ENCODE data around the gene TEKTIP1.

TEKTIP1 gene

DNA sequence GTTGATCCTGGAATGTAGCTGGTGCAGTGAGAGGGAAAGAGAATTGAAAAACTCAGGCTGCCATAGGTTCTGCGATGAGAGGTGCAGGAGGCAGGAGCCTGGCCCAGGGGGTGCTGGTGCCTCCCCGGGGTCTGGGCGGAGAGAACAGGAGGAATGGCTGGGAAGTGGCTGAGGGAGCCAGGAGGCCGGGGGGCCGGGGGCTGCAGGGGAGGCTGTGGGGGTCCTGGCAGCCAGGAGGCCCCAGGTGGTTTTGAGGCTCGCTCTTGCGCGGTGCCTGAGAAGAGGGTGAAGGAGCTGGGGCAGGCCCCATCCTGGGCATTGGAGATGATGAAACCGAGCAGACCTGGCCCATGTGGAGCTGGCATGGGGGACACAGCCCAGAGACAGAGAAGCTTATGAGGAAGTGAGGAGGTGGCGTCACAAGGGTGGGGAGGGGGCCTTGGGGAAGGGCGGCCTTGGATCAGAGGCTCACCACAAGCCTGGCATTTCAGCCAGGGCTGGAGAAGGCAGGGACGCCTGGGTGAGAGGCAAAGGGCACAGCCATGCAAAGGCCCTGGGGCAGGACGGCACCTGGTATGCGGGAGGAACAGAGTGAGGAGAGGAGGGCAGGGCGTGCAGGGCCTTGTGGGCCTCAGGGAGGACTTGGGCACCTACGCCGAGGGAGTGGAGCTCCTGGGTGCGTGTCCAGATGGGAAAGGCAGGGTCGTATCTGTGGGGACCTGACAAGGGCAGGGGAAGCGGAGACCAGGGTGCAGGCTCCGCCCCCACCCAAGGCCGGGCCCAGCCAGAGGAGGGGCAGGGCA lies 1.3 kb upstream of the TEKTIP1 start:
- DNase-seq (ENCODE audit: low read depth): no peak

DNA sequence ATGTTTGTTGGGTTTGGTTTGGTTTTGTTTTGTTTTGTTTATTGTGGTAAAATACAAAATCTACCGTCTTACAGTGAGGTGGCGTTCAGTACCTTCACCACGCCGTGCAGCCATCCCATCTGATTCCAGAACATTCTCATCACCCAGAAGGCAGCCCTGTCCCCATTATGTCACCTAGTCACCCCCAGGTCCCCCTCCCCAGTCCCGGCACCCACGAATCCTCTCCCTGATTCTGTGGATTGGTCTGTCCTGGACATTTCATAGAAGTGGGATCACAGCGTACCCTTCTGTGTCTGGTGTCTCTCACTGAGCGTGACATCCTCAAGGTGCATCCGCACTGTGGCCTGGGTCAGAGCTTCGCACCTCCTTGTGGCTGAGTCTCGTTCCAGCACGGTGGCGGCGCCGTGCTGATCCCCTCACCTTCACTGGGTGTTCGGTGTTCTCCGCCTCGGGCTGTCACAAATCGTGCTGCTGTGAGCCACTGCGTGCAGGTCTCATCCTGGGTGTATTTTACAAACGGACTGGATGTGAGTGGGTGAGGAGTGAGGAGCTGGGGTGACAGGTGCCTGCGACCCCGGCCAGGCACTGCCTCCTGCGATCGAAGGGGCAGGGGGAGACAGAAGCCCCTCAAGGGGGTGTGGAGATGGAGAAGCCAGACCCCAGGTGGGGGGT lies 580 bp upstream of the TEKTIP1 start:
- DNase-seq (ENCODE audit: low read depth): no peak

DNA sequence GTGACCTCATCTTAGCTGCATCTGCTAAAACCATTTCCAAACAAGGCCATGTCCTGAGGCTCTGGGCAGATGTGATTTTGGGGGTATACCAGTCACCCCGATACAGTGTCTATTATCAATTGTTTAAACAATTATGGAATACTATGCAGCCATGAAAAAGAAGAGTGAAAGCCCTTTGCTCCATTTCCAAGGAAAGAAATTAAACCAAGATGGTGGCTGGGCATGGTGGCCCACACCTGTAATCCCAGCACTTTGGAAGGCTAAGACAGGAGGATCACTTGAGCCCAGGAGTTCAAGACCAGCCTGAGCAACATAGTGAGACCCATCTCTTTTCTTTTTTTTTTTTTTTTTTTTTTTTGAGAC lies 763 bp downstream of the TEKTIP1 start:
- DNase-seq (ENCODE audit: low read depth): no peak

DNA sequence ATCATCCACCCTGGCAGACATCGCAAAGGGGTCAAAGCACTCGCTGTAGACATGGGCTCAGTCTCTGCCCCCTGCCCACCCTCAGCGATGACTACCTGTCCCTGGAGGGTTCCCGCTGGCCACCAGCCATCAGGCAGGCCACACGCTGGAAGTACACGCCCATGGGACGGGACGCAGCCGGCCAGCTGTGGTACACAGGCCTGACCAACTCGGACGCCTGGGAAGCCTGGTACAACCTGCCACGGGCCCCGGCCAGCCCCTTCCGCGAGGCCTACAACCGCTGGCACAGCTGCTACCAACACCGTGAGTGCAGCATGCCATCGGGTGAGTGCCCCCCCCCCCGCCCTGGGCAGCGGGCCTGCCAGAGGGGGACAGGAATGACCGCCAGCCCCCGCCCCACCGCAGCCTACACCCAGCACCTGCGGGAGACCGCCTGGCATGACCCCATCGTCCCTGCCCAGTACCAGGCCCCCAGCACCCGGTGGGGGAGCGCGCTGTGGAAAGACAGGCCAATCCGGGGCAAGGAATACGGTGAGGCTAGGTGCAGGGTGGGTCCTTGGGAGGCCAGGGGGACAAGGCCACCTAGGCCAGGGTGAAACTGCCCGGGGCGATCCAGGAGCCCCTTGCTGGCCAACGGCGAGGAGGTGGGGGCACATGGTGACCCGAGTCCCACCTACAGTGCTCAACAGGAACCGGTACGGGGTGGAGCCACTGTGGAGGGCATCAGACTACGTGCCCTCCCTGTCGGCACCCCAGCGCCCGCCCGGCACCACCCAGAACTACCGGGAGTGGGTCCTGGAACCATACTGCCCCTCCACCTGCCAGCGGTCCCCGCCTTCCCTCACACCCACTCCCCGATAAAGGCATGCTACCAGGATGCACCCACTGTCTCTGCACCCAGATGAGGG lies 4.4 kb downstream of the TEKTIP1 start:
- no peak for DNase-seq (ENCODE audit: low read depth)

DNA sequence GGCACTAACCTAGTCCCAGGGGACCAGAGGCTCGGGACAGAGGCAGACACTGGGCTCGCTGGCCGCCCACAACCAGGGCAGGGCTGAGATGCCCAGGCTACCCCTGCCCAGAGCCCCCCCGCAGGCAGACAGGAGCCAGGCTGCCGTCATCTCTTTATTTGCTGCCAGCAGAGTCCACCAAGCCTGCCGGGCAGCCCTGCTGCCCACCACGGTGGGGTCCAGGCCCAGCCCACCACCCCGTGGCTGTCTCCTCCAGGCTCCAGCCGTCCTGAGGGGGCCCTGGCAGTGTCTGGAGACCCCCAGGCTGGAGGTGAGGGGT lies 5.0 kb downstream of the TEKTIP1 start:
- DNase-seq (ENCODE audit: low read depth): no peak

DNA sequence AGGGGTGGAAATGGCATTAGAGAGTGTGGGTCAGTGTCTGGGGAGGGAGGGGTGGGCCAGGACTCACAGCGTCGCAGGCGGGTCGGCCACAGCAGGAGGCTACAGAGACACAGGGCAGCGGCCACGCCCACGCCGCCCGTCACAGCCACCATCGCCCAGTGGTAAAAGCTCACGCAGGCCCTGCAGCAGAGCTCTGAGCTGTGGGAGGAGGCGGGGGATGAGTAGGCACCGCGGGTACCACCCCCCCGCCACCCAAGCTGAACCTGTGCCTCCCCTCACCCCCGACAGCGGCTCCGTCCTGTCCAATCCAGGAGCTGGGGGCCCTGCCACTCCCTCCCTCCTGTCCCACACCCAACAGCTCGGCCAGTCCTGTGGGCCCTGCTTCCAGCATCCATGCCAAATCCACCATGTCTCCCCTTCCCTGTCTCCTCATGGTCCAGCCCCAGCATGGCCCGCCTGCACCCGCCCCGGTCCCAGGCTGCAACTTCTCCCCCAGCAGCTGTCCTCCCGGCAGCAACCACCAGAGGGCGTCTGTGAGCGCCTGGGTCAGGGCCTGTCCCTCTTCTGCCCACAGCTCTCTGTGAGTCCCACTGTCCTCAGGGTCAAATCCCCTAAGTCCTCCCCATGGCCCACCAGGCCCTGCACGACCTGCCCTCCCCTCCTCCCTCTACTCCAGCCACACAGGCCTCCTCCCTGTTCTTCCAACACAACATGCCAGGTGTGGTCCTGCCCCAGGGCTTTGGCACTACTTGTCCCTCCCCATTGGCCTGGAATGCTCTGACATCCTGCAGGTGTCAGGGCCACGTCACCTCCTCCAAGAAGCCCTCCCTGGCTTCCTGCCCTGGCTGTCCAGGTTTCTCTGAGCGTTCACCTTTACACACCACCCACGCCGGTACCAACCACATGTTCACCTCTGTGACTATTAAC lies 6.0 kb downstream of the TEKTIP1 start:
- DNase-seq (ENCODE audit: low read depth): no peak

DNA sequence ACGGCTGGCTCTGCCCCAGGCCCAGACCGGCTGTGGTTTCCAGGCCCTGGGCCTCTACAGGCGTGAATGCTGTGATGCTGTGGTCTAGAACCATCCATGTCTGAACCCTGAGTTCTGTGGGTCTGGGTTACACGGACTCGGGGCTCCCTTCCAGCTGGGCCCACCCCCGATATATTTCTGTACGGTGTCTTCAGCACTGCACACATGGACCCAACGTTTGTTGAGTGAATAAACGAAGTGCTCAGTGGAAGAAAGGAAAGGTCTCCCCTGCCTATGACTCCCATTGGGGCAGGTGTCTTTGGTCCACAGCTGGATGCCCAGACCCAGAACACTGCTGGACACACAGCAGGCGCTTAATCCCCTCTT lies 6.7 kb downstream of the TEKTIP1 start:
- no peak for DNase-seq (ENCODE audit: low read depth)

DNA sequence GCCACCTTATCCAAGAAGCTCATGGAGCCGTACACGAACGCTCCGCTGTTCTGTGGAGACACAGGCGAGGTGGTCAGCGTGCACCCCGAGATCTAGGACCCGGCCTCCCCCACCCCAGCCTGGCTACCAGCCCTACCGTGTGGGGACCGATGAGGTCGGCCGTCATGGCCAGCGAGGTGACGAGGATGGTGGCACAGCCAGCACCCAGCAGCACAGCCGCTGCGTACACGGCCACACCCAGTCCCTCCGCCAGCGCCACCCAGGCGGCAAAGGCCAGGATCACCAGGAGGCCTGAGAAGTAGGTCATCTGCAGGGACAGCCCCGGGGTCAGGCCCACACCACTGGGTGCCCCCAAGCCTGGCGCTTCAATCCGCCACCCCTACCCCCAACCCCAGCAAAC lies 7.1 kb downstream of the TEKTIP1 start:
- no peak for DNase-seq (ENCODE audit: low read depth)

DNA sequence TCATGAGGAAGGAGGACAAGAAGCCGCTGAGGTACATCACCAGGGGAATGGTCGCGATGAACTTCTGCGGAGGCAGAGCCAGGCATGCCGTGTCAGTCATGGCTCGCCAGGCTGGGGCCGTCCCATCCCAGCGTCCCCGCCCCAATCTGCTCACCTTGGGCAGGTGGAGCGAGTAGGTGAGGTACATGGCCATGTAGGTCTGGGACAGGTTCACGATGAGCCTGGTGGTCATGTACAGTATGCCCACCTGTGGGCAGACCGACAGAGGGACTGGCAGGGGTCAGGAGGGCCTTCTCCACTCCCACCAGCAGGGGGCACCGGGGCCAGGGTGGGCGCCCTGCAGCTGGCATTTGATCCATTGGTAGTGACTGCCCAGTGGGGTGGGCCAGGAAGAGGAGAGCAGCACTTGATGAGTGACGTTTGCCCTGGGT lies 8.3 kb downstream of the TEKTIP1 start:
- DNase-seq (ENCODE audit: low read depth): no peak

DNA sequence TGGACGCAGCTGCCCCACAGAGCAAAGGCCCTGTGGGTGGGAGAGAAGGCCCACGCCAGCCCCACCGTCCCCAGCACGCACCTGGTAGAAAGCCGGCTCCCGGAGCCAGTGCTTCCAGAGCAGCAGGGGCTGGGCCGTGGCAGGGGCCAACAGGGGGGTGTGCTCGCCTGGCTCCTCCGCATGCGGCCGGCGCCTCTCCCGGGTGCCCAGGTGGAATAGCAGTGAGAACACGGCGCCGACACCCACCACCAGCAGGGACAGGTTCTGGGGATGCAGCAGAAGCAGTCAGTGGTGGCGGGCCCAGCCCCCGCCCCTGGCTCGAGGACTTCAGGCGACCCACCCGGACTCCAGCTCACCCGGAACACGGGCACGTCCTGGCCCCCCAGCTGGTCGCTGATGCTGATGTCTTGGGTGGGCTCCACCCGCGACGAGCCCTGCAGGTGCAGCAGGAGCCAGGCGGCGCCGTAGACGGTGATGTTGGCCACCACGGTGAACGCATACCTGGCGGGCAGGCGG lies 8.9 kb downstream of the TEKTIP1 start:
- no peak for DNase-seq (ENCODE audit: low read depth)

DNA sequence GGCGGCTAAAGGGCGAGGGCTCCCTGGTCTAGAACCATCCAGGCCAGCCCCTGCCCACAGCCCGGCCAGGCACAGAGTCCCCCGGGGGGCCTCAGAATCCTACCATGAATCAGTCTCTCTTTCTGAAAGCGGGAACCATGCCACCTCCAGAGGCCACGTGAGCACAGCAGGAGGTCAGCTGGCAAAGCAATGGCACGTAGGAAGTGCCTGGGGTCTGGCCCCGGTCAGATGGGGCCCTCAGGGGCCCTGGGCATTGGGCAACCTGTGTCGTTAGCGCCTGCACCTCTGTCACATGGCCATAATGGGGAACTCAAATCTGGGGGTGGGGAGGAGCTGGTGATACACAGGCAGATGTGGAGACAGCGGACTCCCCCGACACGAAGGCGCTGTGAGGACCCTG lies 9.6 kb downstream of the TEKTIP1 start:
- no peak for DNase-seq (ENCODE audit: low read depth)

DNA sequence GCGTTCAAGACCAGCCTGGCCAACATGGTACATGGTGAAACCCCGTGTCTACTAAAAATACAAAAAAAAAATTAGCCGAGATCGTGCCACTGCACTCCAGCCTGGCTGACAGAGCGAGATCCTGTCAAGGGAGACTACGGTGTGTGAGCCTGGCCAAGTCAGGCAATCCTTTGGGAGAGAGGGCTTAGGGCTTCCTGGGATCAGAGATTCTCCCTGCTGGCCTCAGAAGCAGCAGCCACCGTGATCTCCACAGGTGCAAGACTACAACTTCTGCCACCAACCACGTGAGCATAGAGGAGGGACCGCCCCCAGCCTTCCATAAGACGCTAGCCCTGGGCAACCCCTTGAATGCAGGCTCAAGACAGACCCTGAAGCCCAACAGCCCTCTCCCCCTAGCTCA lies 10.8 kb downstream of the TEKTIP1 start:
- DNase-seq (ENCODE audit: low read depth): no peak

DNA sequence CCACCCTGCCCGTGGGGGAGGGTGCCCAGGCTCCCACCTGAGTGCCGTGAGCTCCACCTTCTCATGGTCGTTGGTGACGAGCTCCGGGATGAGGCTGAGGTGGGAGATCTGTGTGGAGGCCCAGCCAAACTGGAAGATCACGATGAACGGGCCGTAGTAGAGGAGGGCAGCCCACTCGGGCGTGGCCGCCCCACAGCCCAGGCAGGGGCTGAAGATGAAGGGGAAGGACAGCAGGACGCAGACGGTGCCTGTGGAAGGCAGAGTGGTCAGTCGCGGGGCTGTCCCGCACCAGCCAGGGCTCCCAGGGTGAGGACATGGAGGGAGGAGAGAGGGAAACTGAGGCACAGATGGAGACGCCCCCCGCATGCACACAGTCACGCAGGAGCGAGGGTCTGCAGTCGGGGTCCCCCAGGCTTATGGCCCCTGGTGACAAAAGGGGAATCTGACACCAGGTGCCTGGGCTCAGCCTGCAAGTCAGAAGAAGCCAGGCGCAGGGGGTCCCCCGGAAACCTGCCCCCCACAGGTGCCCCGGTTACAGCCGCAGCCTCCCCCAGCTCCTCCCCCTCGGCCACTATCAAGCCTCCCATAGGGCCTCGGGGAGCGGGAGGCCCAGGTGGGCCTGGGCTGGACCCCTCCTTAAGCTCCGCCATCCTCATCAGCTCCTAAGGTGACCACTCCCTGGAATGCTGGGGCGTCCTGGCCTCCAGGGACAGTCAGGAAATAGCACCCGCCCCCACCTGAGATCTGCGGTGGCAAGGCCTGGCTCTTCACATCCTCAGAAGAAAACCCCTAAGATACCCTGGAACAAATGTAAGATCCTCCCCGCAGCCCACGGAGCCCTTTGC lies 12.2 kb downstream of the TEKTIP1 start:
- DNase-seq (ENCODE audit: low read depth): no peak

DNA sequence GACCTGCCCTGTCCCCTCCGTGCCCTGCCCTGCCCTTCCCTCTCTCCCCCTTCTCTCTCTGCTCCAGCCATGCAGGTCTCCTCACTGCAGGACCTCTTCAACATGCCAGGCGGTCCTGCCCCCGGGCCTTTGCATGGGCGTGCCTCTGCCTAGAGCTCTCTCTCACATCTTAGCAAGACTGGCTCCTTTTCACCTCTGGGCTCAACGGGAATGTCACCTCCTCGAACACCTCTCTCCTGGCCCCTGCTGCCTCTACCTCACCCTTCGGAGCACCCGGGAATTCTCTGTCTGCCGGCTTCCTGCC lies 12.8 kb downstream of the TEKTIP1 start:
- DNase-seq (ENCODE audit: low read depth): no peak

DNA sequence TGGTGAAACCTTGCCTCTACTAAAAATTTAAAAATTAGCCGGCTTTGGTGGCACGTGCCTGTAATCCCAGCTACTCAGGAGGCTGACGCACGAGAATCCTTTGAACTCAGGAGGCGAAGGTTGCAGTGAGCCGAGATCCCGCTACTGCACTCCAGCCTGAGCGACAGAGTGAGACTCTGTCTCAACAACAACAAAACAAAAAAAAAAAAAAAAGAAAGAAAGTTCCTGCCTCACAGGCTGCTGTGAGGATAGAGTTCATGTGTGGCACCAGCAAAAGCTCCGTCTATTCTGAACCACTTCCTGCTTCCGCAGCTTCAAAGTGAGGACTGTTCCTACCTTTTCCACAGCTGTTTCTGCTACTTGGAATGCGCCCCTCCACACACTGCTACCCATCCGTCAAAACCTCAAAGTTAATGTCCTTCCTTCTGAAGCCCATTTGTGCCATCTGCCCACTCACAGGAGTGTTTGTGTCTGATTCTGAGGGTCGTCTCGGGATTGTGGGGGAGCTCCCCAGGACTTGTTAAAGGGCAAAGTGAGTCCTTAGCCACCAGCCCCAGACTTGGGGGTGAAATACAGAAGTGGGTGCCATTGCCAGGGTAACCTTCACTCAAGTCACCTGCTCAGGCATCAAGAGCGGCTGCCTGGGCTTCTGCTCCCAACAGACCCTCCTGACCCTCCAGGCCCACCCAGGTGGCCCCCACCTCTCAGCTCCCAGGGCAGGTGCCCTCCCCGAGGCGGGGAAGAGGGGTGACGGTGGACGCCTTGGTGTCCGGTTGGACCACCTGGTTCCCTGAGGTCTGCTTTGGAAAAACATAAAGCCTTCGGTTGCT lies 15.5 kb downstream of the TEKTIP1 start:
- no peak for DNase-seq (ENCODE audit: low read depth)

DNA sequence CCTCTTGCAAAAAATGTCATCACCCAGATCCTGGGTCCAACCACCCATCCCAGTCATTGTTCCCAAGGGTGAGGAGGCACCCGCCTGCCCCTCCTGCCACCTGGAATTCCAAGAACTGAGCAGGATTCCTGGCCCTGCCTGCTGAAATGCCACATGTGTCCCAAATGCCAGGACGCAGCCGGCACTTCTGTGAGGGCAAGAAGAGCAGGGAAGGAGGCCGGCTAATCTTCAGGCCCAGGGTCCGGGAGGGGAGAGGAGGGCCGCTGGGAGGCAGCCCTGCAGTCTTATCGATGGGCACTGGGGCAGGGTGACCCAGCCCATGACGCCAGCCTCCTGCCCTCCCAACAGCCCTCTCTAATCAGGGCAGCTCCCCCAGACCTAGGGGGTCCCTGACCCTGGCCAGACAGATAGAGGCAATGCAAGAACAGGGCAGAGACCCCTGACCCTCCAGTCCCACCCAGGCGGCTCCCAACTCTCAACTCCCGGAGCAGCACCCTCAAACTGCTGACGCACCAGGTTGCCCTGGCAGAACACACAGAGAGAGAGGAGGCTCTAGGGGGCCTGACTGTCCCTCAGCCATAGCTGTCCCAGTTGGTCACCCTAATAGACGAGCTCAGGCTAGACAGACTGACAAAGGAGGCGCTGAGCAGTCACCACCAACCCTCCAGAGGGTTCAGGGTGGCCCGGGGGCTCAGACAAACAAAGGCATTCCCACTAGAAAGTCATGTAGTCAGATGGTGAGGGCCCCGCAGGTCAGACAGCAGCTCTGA lies 16.9 kb downstream of the TEKTIP1 start:
- DNase-seq (ENCODE audit: low read depth): no peak

DNA sequence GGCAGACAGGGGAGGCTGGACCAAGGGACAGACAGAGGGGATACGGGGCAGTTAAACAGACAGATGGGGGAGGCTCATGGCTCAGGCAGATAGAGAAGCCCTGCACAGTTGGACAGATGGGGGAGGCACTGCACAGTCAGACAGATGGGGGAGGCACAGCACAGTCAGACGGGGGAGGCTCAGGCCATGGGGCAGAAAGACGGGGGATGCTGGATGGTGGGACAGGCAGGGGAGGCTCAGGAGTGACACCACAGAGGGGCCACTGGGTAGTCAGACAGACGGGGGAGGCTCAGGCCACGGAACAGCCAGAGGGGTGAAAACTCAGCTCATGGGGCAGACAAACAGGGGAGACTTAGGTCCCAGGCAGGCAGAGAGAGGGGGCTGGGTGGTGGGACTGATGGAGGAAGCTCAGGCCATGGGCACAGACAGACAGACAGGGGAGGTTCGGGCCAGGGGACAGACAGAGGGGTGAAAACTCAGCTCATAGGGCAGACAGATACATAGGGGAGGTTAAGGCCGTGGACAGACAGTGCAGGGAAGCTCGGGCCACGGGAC lies 17.5 kb downstream of the TEKTIP1 start:
- no peak for DNase-seq (ENCODE audit: low read depth)

DNA sequence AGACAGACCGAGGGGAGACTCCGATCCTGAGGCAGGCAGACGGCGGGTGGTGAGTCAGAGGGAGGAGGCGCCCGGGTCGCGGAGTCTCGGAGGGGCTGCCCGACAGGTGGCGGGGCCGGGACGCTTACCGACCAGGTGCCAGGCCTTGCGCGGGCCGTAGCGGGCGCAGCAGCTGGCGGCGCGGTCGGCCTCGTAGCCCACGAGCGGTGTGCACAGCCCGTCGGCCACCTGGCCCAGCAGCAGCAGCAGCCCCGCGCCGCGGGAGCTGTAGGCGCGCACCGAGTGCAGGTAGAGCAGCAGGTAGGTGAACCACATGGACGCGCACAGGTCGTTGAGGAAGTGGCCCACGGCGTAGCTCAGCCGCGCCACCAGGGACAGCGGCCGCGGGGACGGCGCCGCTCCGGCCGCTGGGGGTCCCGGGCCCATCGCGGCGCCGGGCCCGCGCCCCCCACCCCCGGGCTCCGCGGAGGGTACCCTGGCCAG lies 18.0 kb downstream of the TEKTIP1 start:
- DNase-seq (ENCODE audit: low read depth): no peak

Measured in HS-27A (cell line).